Fibroblast of the aortic adventitia (primary cell): Measurements from ENCODE around the gene ACTN1. TPM values are rescaled to one million over a fixed set of nuclear protein-coding genes. Genes with fewer than 3 reads are reported as not detected.

Experiments used
- DNase-seq: peaks from one replicate; pipeline ENCODE4 v3.0.0-alpha.2; 2010; ENCODE audit warnings: low read depth
- H3K4me3 ChIP-seq: 2 replicates; pipeline ENCODE4 v1.5.1; 2011; ENCODE audit warnings: low read depth, mild to moderate bottlenecking, control low read depth, low read length, moderate library complexity
- total RNA-seq: library from RNA; depleted of rRNA; stranded (reverse); fragments of >200 nt; gene quantifications from 2 replicates; pipeline ENCODE4 v1.2.3, GENCODE V29; 2012; ENCODE audit warnings: low replicate concordance
- TF ChIP-seq, protein P1 (sequence below): IDR thresholded peaks from 2 replicates; pipeline ENCODE4 v1.5.1; 2011; ENCODE audit warnings: mild to moderate bottlenecking, low read length, control low read depth, inconsistent platforms; ENCODE audit not compliant: insufficient read depth

Gene ACTN1
- total RNA-seq, 1 donor: 114 TPM

DNA sequence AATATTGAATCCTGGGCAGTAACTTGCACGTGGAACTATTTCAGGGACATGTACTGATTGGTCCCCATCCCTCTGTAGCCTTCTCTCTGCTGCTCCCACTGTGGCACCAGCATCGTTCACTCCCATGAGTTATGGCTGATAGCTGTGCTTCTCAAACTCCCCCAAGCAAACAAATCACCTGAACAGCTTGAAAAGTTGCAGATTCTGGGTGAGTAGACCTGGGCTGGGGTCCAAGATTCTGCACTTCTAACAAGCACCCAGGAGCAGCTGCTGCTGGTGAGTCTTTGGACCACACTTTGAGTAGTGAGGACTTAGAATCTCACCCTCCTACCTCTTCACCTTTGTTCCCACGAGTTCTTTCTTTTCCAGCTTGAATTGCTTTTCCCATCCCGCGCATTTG, 136.8 kb downstream of the ACTN1 start:
- H3K4me3 ChIP-seq: no peak overlapping the region
- no peak for DNase-seq
- TF ChIP-seq, protein P1, sequence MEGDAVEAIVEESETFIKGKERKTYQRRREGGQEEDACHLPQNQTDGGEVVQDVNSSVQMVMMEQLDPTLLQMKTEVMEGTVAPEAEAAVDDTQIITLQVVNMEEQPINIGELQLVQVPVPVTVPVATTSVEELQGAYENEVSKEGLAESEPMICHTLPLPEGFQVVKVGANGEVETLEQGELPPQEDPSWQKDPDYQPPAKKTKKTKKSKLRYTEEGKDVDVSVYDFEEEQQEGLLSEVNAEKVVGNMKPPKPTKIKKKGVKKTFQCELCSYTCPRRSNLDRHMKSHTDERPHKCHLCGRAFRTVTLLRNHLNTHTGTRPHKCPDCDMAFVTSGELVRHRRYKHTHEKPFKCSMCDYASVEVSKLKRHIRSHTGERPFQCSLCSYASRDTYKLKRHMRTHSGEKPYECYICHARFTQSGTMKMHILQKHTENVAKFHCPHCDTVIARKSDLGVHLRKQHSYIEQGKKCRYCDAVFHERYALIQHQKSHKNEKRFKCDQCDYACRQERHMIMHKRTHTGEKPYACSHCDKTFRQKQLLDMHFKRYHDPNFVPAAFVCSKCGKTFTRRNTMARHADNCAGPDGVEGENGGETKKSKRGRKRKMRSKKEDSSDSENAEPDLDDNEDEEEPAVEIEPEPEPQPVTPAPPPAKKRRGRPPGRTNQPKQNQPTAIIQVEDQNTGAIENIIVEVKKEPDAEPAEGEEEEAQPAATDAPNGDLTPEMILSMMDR: no peak

DNA sequence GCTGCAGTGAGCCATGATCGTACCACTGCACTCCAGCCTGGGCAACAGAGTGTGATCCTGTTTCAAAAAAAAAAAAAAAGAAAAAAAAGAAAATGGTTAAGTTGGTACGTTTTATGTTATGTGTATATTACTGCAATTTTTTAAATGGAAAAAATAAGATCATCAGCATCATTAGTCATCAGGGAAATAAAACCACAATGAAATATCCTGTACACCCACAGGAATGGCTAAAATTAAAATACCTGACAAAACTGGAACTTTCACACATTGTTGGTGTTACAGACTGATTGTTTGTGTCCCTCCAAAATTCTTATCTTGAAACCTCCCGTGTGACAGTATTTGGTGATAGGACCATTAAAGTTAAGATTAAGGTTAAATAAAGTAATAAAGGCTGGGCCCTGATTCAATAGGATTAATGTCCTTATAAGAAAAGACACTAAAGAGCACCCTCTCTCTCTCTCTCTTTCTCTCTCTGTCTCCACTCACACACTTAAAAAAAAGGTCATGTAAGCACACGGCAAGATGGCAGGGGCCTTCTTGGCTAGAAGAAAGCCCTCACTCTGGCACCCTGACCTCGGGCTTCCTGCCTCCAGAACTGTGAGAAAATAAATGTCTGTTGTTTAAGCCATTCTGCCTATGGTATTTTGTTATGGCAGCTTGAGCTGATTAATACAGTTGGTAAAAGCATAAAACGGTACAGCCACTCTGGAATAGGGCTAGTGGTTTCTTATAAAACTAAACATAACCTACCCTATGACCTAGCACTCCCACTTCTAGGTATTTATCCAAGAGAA, 137.9 kb downstream of the ACTN1 start:
- H3K4me3 ChIP-seq: no peak overlapping the region
- DNase-seq: peak; percentile 40
- TF ChIP-seq, protein P1: no peak

DNA sequence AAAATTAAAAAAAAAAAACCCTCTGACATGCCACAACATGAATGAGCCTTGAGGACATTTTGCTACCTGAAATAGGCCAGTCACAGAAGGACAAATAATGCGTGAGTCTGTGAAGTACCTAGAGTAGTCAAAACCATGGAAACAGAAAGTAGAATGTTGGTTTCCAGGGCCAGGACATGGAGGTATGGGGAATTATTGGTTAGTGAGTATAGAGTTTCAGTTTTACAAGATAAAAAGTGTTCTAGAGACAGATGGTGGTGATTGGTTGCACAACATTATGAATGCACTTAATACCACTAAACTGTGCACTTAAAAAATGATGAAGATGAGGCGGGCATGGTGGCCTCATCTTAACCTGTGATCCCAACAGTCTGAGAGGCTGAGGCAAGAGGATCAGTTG, 138.6 kb downstream of the ACTN1 start:
- no peak overlapping the region for H3K4me3 ChIP-seq
- TF ChIP-seq, protein P1: no peak
- DNase-seq: no peak

DNA sequence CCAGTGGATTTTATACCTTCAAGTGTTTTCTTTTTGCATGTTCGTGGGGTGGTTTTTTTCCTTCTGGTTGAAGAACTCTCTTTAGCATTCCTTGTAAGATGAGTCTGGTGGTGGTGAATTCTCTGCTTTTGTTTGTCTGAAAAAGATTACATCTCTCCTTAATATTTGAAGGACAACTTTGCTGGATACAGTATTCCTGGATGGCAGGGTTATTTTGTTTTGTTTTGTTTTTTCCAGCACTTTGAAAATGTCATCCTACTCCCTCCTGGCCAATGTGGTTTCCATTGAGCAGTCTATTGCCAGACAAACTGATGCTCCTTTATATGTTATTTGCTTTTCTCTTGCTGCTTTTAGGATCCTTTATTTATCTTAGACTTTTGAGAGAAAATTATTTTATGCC, 143.0 kb downstream of the ACTN1 start:
- no peak overlapping the region for H3K4me3 ChIP-seq
- DNase-seq: no peak
- TF ChIP-seq, protein P1: no peak

DNA sequence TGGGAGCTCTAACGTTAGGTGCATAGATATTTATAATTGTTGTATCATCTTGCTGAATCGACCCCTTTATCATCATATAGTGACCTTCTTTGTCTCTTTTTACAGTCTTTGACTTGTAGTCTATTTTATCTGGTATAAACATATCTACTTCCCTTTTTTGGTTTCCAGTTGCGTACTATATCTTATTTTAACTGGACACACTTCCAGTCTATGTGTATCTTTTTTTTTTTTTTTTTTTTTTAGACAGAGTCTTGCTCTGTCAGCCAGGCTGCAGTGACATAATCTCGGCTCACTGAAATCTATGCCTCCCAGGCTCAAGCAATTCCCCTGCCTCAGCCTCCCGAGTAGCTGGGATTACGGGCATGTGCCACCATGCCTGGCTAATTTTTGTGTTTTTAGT, 144.3 kb downstream of the ACTN1 start:
- H3K4me3 ChIP-seq: no peak overlapping the region
- TF ChIP-seq, protein P1: no peak
- DNase-seq: no peak

DNA sequence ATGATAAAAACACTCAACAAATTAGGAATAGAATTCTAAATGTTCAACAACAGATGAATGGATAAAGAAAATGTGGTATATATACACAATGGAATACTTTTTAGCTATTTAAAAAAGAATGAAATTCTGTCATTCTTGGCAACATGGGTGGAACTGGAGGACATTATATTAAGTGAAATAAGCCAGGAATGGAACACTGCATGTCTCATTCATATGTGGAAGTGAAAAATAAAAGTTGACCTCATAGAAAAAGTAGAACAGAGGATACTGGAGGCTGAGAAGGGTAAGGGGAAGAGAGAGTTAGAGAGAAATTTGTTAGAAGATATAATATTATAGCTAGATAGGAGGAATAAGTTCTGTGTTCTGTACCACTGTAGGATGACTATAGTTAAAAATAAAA, 150.4 kb downstream of the ACTN1 start:
- DNase-seq: no peak
- TF ChIP-seq, protein P1: no peak
- no peak overlapping the region for H3K4me3 ChIP-seq

DNA sequence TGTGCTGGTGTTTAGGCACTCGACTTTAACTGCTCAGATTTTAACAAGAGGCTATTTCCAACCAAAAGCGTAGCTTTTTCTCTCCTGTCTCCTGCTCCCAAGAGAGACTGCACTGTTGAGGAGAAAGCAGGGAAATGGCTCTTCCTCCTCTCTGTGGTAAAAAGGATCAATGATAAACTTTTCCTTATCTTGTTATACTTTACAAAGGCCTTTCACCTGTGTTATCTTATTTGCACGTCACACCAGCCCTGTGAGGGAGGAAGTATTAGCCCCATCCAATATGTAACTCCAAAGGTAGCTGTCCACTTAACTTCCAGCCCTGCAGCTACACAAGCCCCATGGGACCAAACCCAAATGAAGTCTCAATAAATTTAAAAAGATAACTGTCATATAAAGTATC, 153.4 kb downstream of the ACTN1 start:
- TF ChIP-seq, protein P1: no peak
- H3K4me3 ChIP-seq: no peak overlapping the region
- no peak for DNase-seq
